Activated naive CD4-positive, alpha-beta T cell treated with anti-CD3 and anti-CD28 coated beads, Interleukin-2, amount 50 U/mL, for 16 hours (primary cell): Measurements from ENCODE around the gene HPGD.

Experiments
- DNase-seq: peaks from one replicate; pipeline ENCODE4 v3.0.0-alpha.2; 2020

HPGD gene

DNA sequence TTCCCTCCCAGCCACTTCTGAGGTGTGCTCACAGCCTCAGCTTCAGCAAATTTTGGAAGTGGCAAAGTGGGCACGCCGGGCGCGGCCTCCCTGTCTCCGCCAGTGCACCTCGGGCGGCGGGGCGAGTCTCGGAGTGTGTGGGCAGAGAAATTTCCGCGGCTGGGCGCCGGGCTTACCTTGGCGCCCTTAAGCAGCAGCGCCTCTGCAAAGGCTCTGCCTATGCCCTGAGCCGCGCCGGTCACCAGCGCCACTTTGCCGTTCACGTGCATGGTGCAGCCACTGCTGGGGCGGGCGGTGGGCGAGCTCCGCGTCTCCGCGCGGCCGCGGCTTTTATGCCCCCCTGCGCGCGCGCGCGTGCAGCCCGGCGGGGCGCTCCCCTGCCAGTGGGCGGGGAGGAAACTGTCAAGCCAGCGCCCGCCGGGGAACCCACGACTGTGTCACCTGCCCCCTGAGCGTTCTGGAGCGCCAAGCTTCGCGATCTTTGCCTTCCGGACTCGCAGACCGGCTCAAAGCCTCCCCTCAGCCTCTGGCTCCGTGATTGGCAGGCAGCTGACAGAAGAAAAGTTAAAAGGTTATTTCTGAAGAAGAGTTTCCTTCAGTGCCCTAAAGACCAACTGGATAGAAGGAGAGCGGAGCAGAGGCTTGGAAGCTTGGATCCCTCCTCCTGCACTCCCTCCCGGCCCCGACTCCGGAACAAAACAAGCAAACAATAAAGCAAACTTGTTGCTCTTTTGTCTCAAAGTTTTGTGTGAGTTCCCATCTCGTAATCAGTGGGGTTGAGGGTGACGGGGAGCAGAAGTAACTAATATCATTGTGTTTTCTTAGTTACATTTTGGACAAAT lies at the start of gene HPGD:
Gene HPGD (minus strand): TSS at position 306 of the 842 bp plus-strand sequence. CDS start 37 bp downstream, at position 269.
- peak; percentile 33 for DNase-seq

DNA sequence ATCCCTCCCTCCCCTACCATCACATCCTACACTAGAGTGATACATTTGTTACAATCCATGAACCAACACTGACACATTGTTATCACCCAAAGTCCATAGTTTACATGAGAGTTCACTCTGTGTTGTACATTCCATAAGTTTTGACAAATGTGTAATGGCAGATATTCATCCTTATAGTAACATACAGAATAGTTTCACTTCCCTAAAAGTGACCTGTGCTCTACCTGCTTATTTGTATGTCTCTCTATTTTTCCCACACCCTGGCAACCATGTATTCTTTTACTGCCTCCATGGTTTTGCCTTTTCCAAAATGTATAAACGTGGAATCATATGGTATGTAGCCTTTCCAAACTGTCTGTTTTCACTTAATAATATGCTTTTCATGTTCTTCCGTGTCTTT lies 42.2 kb upstream of the HPGD start:
- no peak for DNase-seq

DNA sequence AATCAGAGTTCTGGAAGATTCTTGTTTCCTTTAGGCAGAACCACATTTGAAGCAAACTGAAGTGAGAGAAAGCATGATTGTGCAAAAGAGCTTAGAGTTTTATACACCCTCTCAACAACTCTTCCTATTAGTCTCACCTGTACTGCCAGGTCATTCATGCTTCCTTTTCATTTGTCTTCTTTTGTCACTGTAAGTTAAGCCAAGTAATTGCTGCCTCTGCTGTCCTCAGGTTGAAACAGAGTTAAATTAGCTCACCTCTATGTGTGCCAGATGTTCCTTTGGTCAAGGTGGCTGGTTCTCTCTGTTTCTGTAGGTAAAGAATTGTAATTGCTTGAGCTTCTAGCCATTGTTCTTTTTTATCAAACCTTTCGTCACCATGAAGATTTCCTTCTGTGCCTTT lies 41.1 kb upstream of the HPGD start:
- no peak for DNase-seq

DNA sequence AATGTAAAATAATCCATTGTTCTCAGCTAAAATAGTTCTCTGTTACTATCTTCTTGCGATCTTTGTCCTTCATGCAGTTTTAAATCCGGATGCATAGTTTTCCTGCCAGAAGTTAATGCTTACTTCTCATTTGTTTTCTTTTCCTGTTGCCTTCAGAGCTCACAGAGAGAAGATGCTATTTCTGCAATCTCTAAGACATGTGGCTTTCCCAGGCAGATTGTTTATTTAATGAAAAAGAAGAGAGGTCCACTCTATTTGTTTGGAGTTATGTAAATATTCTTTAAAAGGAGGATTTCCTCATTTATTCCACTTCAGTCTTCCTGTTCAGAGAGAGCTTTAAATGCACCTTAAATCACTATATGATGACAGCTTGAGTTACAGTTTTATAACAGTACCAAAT lies 39.3 kb upstream of the HPGD start:
- DNase-seq: no peak

DNA sequence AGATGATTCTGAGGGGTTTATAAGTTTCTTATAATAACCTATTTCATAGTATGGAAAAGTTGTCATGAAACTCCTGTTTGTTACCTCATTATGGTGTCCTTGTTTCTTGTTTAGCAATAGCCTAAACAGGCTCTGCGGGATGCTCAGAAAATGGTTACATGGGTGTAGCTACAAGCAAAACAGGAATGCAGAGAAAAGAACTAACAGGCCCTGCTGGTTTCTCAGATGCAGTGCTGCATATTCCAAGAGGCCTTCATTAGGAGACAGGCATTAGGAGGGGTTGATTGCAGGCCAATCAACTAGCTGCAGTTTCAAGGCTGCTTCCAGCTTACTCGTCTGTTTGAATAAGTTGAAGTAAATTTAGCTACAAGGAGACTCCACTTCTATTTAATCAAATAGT lies 37.6 kb upstream of the HPGD start:
- DNase-seq: no peak

DNA sequence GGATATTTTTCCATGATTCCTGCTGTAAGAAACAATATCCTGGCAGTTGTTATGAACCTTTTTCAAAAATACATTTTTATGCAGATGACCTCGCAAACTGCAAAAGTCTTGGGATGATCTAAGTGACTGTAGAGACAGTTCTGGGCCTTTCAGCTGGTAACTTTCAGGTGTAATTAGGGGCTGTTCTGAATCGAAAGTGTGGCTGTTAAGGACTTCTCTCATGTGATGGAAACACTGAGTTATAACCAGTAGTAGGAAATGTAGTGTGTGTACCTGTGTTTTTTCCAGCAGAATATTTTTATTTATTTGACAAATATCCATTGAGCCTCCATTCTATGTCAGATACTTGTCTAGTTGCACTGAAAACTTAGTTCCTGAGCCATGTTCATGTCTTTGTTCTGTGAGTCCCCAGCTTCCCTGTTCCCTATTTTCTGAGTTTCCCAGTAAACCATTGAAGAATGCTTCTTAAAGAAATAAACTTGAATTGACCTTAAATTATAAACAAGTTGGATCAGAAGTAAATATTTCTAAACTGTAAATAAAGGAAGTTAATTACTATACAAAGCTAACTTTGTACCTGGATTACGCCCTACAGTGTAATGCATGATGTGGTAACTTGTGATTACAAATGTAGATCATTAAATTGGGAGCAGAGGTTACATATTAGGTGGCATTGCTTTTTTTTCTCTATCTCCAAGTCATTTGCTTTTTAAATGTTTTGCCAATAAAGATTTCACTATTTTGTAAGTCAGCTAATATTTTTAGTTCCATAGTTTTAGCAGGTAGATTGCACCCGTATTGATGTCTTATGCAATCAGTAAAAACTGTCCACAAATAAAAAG lies 33.7 kb upstream of the HPGD start:
- no peak for DNase-seq

DNA sequence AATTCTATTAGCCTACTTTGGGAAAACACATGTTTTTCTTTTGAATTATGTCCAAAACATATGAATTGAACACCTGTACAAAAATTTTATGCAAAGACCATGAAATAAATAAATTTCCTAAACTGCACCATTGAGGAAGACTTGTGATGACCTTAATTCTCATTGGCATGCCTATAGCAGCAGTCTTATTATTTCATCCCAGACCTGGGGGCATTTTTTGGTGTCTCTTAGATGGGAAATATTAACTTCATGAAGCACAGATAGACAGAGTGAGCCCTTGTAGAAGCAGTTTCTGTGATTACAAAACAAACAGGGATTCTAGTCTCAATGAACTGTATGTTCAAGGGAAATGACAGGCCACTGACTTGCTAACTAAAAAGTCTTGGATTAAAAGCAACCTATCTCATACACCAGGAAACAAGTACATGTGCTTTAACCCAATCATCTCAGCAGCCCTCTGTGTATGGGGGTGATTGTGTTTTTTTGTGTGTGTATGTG lies 32.0 kb upstream of the HPGD start:
- no peak for DNase-seq

DNA sequence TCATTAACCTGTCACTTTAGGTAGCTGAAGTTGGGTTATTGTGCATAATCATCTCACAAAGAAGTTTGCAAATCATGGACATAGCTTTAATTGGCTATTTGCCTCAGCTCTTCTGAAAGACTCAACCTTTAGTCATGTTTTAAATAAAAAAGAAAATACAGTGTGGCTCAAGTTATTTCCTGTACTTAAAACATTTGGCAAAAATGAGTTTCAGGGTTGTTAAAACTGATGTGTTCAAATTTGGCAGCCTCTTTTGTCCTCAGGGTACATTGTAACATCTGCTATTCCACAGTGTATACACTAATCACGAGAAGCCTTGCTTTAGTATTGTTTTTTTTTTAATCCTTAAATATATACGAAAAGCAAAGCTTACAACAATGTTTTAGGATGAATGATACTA lies 31.5 kb upstream of the HPGD start:
- no peak for DNase-seq

DNA sequence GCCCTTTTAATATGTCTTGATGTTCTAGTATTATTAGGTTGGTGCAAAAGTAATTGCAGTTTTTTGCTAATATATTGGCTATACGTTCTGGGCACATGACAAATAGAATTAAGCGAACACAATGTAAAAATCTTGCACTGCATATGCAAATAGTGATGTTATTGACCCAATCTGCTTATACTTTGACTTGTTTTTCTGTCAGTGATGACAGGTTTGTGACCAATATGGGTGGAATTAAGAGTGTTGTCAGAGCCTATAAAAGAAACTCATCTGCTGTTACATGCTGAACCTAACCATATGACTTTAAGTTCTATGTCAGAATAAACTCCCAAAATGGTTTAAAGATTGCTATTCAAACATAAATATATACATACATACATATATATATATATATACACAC lies 30.7 kb upstream of the HPGD start:
- DNase-seq: no peak

DNA sequence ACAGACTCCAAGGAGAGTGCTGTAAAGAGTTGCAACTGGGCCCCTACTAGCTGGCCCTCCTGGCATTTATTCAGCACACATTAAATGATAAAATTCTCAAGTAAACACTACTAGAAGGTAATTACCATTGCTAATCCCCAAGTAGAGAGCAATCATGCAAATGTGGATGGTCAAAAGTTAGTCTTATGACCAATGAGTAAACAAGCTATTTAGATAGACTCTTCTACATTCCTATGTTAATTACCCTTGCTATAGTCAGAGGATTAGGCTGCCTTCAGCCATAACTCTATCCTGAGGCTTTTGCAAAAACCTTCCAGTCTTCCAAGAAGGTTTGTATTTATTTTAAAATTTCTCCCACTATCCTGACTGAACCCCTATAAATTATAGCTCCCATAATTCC lies 28.3 kb upstream of the HPGD start:
- no peak for DNase-seq

DNA sequence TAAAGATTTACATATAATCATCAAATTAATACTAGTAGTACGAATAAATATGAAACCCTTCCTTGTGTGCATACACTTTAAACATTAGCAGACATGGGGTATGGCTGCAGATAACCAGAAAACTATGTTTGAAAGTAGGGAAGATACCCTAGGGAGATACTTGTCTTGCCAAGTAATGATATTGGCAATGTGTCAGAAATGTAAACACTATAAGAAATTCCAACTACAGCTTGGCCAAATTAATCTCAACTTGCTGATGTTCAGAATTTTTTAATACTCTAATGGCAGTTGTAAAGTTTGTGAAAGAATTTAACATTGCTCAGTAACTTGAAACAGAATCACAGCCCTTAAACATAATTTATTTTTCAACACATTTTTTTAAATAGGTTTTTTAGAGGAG lies 27.4 kb upstream of the HPGD start:
- no peak for DNase-seq

DNA sequence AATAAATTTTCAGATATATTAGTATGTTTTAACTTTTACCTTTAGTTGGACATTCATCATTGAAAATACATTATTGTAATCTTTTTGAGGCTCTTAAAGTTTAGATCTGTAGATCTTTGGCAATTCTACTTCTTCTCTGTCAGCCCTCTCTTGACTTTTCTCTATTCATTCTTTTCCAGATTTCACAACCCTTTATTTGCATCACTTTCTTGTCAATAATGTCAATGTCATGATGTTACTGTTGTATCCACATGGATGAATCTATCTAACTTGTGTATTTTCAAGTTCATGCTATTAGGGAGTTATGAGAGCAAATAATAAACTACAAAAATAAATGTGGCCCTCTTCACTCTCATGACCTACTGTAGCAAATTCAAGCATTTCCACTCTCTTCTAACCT lies 23.0 kb upstream of the HPGD start:
- no peak for DNase-seq

DNA sequence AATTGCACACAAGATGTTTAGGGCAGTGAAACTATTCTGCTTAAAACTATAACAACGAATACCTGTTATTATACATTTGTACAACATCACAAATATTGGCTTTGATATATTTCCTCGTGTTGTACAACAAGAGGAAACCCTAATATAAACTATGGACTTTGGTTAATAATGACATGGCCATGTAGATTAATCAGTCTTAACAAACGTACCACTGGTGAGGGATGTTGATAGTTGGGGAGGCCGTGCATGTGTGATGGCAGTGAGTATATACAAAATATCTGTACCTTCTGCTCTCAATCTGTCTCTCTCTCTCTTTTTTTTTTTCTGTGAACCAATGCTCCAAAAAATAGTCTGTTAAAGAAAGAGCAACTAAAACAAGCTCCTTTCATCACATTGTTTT lies 22.2 kb upstream of the HPGD start:
- no peak for DNase-seq

DNA sequence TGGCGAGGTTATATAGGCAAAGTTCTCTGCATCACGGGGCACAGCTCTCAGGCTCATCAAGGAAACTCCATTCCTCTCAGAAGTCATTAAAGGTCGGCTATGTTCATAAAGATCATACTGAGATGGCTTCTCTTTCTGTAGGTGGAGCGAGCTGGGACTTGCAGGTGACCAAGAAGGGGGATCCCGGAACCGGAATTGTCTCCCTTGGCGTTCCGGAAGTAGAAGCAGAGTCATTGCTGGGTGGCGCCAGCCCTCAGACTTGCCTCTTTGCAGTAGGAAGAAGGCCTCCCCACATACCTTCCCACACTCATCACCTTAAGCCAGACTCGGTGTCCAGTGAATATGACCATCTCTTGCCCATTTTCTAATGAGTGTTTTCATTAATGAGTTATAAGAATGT lies 17.9 kb upstream of the HPGD start:
- DNase-seq: no peak

DNA sequence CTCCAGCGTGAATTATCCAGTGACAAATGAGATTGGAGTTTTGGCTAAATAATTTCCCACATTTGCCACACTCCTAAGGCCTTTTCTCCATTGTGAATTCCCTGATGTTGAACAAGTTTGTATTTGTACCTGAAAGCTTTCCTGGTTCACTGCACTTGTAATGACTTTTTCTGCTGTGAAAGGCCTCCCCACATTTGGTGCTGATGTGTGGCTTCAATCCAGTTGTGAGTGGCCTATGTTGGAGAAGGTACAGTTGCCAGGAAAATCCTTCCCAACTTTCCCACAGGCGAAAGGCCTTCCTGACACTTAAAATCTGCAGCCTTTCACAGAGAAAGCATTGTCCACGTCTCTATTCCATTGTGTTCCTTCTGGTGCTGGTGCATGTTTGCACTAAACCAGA lies 17.3 kb upstream of the HPGD start:
- no peak for DNase-seq

DNA sequence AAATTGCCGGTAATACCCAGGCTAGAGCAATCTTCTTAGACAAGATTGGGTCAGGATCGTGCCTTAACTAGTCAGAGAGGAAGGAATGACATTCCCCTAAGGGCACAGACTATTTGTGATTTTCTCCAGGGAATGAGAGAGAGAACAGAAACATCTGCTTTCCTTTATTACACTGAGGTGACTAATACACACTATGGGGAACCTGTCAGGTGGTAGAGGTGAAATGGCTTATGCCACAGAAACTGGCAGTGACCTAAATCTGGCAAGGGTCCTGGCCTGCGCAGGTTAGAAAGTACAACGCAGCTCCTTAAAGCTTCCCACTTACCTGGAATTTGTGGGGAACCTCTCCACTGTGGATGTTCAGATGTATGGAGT lies 16.6 kb upstream of the HPGD start:
- no peak for DNase-seq

DNA sequence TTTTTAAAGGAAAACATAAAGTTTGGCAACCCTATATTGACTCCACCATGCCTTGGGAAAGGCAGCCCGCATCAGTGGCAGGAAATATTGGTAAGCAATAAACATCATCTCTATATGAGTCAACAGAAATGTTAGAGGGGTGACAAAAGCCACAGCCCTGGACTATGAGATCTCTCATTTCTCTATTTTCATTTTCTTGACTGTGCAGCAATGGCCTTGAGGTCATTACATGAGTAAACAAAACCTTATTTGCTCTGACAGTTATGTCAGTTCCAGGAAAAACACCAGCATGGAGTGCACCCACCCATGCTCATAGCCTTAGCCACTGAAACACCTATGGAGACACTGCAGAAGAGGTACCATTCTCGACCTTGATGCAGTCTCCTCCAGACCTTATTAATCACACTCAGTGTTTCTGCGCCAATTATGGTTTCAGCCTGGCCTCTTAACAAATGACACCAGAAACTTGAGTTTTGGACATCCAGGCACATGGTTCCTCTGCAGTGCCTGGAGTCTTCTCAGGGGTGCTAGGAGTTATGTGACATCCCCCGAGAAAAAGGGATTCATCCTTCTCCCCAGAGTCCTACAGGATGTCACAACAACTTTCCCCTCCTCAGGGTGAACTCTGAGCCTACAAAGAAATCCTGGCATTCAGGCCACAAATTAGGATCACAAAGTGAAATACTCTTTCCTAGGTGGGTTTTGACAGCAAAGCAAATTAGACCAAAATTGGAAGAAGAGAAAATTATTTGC lies 16.0 kb upstream of the HPGD start:
- DNase-seq: no peak

DNA sequence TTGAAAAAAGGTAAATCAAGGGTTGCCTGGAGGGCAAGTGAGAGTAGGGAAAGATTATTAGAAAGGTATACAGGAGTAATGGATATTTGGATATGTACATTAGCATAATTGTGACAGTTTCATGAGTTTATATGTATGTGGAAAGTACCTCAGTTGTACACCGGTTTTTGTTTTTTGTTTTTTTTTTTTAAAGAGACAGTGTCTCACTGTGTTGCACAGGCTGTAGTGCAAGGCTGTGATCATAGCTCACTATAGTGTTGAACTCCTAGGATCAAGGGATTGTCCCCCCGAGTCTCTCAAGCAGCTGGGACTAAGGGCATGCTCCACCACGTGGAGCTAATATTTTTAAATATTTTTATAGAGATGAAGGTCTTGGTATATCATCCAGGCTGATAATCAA lies 15.3 kb upstream of the HPGD start:
- DNase-seq: no peak

DNA sequence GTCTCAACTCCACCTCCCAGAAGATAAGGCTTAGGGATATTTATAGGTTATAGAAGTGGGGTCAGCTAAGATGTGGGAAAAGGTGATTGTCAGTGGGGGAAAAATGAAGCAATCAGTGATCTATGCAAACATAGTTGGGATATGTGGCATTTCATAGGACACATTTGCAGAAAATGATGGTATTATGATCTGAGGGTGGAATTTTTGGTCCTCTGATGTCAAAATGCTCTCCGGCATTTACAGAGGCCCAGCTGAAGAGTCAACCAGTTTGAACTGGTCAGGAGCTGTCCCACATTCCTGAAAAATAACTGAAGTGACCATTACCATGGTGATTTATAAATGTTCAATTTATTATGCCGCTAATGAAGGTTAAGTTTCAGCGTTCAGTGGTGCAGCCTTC lies 12.2 kb upstream of the HPGD start:
- DNase-seq: no peak

DNA sequence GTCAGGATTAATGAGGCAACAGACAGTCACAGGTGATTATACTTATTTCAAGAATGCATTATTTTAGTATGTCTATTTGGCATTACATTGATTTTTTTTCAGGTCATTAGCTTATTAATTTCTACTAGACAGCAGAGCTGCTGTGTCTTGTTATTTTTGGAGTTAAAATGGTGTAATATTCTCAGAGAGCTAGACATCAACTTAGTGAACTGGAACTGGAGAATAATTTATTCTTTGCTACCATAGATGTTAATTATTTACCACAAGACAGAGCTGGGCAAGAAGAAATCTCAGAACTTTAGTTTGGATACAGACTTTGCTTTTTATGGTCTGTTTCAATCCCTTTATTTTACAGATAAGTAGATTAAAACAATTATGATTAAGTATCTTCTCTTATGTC lies 10.2 kb upstream of the HPGD start:
- DNase-seq: no peak

DNA sequence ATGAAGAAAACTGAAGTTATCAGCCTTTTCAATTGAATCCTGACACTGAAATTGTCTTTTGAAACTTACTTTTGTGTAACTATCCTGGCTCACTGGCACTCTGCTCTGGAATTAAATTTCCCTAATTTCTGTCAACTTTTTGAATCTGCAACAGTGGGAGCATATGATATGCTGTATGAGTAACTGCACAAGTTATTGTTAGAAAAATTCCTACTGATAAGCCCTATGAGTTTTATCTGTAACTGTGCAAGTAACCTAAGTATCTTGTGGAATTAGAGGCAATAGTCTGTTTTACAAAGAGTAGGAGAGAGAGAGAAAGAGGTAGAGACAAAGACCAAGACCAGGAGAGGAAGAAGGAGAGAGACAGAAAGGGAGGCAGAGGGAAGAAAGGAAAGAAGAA lies 9.2 kb upstream of the HPGD start:
- DNase-seq: no peak

DNA sequence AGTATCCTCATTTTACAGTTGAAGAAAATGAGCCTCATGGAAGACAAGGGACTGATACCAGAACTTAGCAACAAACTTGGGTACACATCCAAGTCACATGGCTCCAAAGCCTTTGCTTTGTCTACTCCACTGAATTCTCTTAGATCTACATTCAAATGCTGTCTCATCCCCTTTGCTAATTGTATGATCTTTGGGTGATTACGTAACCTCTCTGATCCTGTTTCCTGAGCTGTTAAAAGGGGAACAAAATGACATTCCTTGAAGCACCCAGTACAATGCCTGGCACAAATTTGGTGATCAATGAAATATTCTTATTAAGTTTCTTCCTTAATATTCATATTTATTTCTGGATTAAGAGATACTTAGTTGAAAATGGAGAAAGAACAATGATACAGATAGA lies 5.9 kb upstream of the HPGD start:
- no peak for DNase-seq

DNA sequence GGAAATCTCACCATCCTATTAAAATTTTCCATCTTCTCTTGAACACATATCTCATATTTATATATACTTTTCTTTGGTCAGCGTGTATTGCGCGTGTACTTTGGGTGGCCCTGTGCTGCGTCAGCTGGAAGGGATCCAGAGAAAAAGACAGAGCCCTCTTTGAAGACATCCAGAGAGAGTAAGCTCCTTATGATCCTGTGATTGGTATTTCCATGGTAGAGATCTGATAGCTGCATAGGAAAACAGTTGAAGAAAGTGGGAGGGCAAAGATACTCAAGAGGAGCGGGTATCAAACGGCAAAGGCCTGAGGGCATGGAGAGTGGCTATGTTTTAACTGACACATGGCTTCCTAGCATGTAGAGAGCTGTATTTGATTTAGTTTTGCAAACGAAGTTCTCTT lies 4.4 kb upstream of the HPGD start:
- DNase-seq: no peak

DNA sequence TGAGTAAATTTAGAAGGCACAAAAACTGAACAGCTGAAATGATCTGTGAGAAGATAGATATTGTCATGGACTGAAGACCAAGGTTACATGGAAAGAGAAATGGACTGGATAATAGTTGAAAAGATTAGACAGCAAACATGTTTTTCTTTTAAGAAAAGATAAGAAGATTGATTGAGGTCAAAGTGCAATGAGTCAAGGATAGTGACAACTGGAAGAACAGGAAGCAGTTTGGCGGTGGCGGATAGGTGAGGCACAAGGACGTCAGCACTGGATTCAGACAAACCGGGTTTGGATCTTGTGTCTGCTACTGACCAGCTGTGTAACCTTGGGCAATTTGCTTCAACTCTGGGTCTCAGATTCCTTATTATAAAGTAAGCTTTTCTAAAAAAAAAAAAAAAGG lies 2.0 kb upstream of the HPGD start:
- DNase-seq: no peak
